Islet precursor cell (in vitro differentiated cells): ENCODE data around the gene PGLYRP2.
A peak's percentile ranks its signal among the peaks of the same experiment; 100 is the strongest.

ENCODE experiments used
- DNase-seq: peaks from one replicate; pipeline ENCODE4 v3.0.0-alpha.2; 2018

Gene PGLYRP2

DNA sequence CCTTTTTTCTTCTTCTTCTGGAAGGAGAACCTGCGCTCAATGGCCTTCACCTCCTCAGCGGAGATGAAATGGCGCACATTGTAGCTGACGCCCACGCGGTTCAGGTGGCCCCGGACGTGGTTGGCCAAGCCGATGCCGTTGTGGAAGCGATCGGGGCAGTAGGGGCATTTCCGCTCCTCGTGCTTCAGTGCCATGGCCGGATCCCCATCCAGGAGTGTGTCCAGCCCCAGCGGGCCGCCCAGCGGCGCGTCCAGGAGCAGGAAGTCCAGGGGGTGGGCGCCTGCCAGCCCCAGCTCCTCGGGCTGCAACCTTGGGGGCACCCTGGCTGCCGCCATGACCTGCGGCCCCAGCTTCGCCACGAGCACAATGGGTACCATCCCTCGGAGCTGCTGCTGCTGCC is 40.7 kb downstream of the PGLYRP2 start:
- DNase-seq, result no peak

DNA sequence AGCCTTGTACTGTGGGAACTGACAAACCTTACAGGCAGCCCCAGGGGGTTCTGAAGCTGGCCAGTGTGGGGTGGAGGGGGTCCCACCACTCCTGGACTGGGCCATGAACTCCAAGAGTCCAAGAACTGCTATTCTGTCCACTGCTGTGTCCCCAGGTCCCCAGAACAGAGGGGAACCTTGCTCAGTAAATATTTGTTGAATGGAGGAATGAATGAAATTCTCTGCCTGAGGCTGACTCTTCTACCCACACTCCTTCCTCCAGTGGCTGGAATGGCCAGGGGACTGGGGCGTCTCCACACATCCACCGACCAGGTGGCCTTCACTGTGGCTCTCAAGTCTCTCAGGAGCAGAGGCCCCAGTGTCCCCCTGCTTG is 41.2 kb downstream of the PGLYRP2 start:
- DNase-seq, result no peak

DNA sequence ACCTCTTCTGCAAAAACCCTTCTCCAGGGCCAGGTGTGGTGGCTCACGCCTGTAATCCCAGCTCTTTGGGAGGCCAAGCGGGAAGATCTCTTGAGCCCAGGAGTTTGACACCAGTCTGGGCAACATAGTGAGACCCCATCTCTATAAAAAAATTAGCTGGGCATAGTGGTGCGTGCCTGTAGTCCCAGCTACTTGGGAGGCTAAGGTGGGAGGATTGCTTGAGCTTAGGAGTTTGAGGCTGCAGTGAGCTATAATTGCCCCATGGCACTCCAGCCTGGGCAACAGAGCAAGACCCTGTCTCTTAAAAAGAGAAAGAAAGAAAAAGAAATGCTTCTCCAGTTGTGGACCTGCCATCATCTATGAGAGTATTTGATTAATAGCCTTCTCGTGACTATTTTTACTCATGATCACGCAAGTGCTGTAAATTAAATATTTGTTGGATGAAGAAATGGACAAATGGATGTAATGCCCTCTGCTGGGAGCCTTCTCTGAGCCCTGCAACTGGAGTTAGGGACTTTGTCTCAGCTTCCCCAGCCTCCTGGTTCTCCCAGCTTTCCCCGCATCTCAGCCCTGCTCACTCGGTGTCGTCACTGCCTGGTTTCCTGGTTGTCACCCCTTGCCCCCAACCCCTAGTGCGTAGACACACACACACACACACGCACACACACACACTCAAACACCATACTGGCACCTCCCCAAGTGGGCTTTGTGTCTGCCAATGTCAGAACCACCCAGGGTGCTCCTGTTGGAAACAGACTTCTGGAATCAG is 41.8 kb downstream of the PGLYRP2 start:
- no peak for DNase-seq

DNA sequence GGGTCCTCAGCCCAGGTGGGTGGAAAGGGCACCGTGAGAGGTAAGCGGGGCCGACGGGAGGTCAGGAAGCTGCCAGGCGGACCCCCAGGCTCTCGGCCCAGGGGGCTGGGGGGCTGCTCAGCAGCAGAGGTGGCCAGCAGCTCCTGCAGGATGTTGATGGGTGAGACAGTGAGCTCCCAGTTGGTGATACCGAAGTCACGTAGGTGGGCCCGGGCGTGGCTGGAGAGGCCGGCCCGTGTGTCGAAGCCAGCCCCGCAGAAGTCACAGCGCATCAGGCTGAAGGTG is 42.5 kb downstream of the PGLYRP2 start:
- no peak for DNase-seq

DNA sequence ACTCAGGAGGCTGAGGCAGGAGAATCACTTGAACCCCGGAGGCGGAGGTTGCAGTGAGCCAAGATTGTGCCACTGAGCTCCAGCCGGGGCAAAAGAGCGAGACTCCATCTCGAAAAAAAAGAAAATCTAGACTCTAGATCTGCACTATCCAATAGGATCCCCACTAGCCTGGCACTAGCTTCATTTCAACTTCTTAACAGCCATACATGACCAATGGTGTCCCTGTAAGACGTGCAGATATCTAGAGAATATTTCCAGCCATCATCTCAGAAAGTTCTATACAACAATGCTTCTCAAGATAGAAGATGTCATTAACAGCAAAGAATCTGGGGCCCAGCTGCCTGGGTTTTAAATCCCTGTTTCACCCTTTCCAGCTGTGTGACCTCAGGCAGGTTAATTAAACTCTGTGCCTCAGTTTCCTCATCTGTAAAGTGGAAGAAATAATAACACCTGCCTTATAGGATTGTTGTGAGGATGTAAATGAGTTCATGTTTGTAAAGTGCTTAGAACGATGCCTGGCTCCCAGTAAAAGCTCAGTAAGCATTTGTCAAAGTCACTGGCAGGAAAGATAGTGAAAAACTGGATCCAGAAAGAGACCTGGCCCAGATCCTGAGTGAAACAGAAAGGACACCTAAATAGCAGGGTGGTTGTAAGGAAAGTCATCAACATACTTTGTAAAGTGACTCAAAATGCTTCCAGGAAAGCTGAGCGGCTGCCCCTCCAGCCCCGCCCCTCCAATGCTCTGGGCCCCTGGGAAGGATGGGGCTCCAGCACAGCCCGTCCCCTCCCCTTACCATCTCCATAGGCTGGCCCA is 43.1 kb downstream of the PGLYRP2 start:
- DNase-seq, result no peak

DNA sequence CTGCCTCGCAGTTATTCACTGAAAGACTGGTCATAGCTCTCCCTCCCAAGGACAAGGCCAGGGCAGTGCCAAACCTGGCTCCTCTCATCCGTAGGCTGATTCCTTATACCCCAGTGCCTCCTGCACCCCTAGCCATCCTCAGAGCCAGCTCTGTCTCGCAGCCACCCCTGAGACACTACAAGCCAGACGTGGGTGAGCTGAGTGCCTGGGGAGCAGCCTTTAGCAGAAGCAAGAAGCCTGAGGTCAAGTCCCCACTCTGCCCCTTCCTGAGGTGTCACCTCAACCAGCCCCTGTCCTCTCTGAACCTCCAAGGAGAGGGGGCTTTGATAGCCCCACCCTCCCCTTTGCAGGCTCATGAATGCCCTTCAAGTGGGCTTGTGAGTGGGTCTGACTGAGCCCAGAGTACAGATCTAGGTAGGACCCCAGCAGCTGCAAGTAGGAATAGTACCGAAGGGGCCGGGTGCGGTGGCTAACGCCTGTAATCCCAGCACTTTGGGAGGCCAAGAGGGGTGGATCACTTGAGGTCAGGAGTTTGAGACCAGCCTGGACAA is 45.7 kb downstream of the PGLYRP2 start:
- DNase-seq, result no peak

DNA sequence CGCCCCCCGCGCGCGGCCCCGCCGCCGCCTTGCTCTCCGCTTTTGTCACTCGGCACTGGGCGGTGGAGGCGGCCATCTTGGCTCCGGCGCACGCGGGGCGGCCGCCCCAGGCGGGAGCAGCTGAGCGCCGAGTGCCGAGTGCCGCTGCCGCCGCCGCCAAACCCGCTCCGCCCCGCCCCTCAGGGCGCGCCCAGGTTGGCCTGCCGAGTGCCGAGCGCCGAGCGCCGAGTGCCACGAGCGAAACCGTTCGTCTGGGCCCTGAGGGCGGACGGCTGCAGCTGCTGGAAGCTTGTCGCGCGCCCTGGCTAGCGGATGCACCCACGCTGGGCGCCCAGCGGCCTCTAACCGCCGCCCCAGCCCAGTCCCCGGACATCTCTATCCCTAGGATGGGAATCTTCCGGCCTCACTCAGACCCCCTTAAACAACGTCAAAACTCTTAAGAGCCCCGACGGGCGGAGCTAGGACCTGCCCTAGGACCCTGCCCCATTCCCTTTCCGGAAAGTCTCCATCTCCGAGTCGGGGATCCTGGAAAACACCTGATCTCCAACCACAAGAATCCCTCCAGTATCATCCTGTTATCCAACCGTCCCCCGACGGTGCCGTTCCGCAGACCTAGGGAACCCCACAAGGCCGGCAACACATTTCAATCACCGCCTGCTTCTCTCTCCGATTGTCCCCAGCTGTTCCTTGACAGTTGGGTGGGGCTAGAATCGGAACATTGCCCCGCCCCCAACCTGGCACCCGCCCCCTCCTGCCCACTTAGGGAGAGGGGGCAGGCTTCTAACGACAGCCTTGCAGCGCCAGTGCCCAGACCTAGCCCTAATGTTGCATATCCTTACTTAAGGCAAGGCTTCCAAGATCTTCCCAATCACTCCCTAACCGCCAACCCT is 46.4 kb downstream of the PGLYRP2 start:
- peak; percentile 95 for DNase-seq

DNA sequence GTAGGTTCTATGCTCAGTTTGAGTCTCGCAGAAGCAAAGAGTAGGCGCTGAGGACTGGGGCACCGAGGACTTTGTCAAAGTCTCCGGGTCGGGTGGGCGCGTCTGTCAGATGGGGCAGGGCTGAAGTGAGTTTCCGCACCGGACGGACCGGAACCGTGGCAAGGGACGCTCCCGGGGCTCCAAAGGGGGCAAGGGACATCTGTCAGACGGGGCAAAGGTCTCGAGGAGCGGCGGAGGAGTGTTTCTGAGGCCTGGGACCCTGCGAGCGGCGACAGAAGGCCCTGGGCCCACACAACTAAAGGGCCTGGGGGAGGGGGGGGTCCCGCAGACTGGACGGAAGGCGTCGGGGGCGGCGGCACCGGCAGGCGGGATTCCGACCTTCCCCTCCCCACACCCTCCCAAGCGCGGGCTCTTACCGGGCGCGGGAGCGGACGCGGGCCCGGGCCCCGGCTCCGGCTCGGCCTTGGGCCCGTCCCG is 47.2 kb downstream of the PGLYRP2 start:
- no peak for DNase-seq

DNA sequence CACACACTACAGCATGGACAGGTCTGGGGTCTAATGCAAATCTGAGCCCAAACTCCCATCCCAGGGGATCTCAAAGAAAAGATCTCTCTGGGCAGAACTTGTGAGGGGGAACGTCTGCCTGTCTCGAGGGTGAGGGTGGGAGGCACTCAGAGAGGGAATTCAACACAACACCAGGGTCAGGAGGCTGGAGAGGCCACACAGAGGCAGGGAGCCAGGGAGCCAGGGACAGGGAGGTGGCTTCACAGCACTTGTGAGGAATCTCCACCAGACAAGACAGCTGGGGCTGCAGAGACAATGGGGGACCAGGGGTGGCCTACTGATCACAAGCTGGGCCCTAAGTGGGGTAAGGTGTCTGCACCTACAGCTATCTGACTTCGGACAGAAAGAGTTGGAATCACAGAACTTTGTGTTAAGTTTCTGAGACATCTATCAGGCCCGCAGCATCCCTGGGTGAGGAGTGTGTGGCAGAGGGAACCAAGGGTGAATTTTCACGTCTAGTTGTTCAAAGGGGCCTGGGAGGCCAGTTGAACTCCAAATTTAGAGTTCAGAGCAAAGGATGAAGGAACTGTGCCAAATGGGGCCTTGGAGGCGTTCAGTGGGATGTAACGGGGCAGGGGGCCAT is 47.8 kb downstream of the PGLYRP2 start:
- DNase-seq, result no peak

DNA sequence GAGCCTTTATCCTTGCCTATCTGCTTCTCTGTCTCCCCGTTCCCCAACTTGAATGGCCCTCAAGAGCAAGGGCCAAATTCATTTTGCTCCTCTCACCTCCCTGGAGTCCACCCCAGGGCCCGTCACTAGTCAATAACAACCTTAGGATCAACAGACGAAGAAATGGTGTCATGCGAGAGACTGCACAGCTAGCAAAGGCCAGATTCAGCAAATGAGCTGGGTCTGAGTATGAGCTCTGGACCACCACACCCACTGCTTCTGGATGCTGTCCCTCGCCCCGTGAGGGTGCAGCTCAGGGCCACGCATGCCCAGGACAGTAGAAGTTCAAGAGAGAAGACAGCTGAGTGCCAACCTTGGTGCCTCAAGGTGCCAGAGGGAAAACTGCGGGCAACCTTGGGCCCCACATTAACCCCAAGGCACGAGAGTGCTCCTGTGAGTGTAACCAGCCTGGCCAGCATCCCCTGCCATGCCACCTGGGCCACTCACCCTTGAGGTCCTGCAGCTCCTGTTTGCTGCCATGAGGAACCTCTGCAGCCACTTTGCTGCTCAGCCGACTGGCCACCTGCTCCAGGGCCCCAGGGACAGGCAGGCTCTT is 48.7 kb downstream of the PGLYRP2 start:
- DNase-seq, result no peak

DNA sequence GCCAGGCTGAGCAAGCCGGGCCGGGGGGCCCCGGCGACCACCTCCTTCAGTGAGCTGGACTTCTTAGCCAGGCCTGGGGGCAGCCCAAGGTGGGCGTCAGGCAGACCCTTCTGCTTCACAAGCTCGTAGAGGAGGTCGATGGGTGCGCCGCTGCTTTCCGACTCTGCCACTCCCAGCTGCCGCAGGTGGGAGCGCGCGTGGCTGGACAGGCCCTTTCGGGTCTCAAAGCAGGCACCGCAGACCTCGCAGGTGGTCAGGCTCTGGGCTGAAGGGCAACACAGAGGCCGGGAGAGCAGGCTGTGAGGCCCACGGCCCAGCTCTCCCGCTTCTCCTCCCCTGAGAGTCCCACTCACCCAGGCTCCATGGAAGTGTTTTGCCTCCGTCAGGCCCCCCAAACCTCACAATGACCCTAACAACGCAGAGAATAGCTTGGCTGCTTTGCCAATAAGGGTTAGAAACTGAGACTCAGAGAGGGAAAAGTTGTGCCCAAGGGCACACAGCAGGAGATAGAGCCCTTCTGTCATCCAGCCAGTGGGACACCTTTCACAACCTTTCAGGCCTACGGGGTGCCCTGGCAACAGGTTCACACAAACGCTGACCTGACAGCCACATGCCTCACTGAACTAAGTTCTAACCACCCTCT is 49.4 kb downstream of the PGLYRP2 start:
- DNase-seq, result no peak

DNA sequence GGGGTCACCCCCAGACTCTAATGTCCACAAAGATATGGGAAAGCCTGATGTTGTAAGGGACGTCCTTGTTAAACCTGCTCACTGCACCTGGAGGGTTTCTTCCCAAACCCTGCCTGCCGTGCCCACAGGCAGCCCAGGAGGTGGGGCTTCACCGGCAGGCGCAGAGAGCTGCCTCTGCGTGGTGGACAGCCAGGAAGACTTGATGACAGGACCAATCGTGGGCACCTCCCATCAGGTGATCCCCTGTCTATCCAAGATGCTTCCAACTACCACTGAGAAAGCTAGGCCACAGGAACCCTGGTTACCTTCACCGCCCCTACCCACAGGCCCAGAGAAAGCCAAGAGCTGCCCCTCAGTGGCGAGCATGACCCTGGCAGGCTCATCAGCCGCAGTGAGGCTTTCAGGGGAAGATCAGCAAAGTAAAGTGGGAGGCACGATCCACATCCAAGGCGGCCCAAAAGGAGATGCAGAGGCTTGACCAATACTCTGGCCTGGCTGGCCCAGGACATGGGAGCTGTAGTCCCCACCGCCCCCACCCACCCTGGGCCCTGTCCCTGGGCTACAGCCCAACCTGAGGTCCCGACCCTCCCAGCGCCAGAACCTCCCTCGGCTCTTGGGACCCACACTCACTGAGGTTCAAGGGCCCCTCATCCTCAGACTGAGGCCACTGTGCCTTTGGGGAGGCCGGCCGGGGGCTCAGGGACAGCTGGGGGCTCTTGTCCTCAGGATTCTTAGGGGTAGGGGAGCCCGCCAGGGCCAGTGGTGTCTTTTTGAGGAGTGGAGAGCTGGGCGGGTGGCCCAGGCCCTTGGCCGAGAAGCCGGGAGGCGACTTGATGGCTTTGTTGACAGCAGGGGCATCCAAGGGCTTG is 50.1 kb downstream of the PGLYRP2 start:
- no peak for DNase-seq

DNA sequence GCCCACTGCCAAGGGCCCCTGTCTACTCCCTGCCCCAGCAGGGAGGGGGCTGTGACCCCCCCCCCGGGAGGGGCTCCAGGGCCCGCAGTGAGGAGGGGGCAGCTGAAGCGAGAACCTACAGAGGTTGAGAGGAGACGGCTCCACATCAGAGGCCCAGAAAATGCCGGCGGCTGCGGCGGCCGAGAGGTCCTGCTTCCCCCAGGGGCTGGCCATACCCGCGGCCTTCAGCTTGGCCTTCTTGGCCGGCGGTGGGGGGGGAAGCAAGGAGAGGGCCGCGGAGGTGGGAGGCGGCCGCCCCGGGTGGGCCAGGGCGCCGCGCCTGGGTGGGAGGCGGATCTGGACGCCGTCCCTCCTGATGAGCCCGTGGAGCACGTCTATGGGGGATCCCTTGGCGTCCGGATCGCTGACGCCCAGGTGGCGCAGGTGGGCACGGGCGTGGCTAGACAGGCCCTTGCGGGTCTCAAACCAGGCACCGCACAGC is 51.3 kb downstream of the PGLYRP2 start:
- DNase-seq, result no peak

DNA sequence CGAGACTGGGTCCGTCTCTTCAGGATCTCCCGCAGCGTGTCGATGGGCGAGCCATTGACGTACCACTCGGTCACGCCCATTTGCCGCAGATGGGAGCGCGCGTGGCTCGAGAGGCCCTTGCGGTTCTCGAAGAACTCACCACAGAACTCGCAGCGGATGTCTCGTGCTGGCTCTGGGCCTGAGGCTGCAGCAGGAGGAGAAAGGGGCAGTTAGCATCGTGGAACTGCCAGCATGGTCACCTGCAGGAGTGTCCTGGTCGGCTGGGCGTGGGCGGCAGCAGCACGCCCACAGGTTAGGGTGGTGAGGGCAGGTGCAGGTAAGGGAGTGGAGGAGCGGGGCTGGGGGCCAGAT is 52.0 kb downstream of the PGLYRP2 start:
- DNase-seq, result no peak

DNA sequence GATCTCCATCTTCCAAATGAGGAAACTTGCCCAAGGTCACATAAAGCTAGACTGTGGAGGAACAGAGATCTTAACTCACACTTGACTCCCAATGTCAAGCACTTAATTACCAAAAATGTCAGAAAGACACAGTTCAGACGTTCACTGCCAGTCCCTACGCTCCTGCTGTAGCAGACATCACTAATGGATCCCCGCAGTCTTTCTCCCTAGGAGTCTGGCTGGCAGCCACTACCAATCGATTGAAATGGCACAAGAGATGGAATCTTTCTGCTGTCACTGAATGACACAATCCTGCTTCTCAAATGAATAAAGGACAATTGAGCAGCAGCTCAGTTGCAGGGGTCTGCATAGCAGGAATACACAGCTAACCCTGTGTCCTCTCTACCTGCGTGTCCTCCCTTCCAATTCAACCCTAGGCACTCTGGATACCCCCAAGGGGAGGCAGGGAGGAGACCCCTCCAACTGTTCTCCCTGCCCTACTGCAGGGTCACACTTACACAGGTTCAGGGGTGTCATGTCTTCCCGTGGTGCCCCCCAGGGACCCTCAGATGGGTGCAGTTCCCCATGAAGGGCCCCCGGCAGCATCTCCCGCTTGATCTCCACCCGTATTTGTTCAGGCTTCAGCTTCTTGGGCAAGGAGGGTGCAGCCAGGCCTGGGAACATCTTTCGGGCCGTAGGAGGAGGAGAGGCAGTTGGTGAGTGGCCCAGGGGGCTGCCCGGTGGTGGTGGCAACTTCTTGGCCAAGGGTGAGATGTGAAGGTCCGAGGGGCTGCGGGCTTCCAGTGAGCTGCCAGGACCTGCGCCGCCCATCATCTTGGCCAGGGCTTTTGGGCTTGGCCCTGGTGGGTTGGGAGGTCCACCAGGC is 52.6 kb downstream of the PGLYRP2 start:
- no peak for DNase-seq

DNA sequence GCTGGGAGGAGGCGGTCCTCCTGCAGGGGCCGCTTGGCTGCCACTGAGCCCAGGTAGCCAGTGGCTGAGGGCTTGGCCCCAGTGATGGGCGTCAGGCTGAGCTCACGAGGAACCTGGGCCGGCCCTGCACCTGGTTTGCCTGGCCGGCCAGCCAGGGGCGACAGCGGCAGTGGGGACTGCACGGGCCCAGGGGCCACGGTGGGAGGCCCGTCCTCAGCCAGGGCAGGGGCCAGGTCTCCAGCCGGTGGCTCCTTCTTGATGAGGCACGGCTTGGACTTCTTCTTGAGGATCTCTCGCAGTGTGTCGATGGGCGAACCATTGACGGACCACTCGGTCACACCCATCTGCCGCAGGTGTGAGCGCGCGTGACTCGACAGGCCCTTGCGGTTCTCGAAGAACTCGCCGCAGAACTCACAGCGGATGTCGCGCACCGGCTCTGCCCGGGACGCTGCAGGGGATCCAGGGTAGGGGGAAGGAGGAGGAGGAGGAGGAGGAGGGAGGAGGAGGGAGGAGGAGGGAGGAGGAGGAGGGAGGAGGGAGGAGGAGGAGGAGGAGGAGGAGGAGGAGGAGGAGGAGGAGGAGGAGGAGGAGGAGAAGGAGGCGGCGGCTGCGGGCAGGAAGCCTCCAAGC is 53.9 kb downstream of the PGLYRP2 start:
- no peak for DNase-seq

DNA sequence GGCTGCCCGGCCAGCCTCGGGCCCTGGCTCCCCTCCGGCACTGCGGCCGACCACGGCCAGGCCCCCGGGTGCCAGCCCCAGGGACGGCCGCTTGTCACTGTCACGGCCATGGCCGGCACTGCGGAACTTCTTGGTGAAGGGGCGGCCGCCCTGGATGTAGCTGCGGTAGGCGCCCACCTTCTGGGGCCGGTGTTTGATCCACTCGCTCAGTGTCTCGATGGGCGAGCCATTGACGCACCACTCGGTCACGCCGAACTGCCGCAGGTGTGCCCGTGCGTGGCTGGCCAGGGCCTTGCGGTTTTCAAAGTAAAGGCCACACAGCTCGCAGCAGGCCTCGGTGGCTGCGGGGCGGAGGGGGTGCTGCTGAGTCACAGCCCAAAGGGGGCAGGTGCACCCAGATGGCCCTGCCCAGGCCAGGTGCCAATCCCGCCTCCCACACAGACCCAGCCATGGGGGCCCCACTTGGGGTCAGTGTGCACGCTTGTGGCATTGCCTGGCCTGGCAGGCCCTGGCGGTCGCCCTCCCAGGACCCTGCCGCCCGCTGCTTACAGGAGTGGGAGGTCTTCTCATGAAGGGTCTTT is 54.5 kb downstream of the PGLYRP2 start:
- DNase-seq, result no peak

DNA sequence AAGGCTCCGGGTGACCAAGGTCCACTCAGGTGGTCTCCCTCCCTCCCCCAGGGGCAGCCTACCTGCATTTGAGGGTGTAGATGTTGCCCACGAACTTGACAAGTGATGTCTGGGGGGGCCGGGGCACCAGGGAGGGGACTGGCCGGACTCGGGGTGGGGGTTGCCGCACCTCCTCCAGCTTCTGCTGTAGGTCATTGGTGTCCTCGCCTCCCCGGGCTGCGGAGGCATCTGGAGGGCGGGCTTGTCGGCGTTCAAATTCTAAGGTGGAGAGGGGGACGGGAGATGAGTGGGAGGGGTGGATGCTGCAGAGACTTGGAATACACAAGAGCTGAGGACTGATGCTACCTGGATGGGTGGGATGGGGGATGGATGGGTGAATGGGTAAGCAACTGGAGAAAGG is 55.2 kb downstream of the PGLYRP2 start:
- DNase-seq, result no peak

DNA sequence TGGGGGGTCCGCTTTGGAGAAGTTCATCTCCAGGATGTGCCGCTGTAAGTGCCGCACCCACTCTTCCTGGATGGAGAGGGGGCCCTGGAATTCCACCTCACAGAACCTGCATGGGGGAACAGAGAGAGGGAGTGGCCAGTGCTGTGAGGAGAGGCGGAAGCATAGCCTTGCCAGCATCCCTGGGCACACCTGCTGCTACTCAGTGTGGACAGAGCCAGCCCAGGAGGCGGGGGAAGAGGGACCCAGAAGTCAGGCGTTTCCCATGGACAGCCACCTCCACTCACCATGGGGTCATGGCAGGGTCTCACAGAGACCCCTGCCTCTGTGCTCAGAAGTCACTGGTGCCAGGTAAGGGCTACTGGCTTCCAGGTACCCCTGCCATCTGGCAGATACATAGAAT is 56.2 kb downstream of the PGLYRP2 start:
- DNase-seq, result no peak
